Esophagus muscularis mucosa (tissue), 4 donors: ENCODE measurements around the gene MGAT2. TPM values are rescaled to one million over a fixed set of nuclear protein-coding genes. Genes with fewer than 3 reads are reported as not detected.

ENCODE experiments used
- DNase-seq: peaks from one replicate; pipeline ENCODE4 v3.0.0-alpha.2; 2017; ENCODE audit errors: extremely low spot score
- H3K27ac ChIP-seq, 4 donors: fragments of 200-600 bp; sonication (generic); replicated peaks in 1 of 4; 1 replicate in 3 of 4; 2 replicates in 1 of 4; pipeline ENCODE4 v1.5.1; 2016 to 2019; ENCODE audit warnings: mild to moderate bottlenecking in 1 of 4
- H3K27me3 ChIP-seq, 4 donors: fragments of 200-600 bp; sonication (generic); one replicate each; pipeline versions ENCODE4 v1.5.1 to v1.6.0; 2016 to 2019
- H3K36me3 ChIP-seq, 4 donors: fragments of 200-600 bp; sonication (generic); one replicate each; pipeline ENCODE4 v1.5.1; 2016 to 2019
- H3K4me1 ChIP-seq, 4 donors: fragments of 200-600 bp; sonication (generic); one replicate each; pipeline ENCODE4 v1.5.1; 2016 to 2019
- H3K4me3 ChIP-seq, 4 donors: fragments of 200-600 bp; sonication (generic); 1 replicate in 2 of 4; 2 replicates in 2 of 4; pipeline ENCODE4 v1.5.1; 2016 to 2019; ENCODE audit warnings: mild to moderate bottlenecking in 4 of 4, moderate library complexity in 1 of 4
- H3K9me3 ChIP-seq, 4 donors: fragments of 200-600 bp; sonication (generic); 1 replicate in 3 of 4; 2 replicates in 1 of 4; pipeline ENCODE4 v1.5.1; 2016 to 2019
- CTCF ChIP-seq, 3 experiments: fragments of 200-600 bp in 2 of 3; fragments of 450-650 bp in 1 of 3; sonication (generic) in 2 of 3; IDR thresholded peaks; one replicate each; pipeline ENCODE4 v1.5.1; 2017 to 2019; ENCODE audit warnings: antibody characterized with exemption in 3 of 3, mild to moderate bottlenecking in 2 of 3, moderate library complexity in 1 of 3
- EP300 ChIP-seq: sonication (generic); formaldehyde crosslinking; IDR thresholded peaks from one replicate; pipeline ENCODE4 v1.6.1; 2017; ENCODE audit warnings: antibody characterized with exemption
- POLR2A ChIP-seq: fragments of 450-650 bp; IDR thresholded peaks from one replicate; pipeline ENCODE4 v1.6.1; 2017; ENCODE audit warnings: antibody characterized with exemption, moderate library complexity, mild to moderate bottlenecking, low read depth
- POLR2AphosphoS5 ChIP-seq, 2 donors: sonication (generic); formaldehyde crosslinking; IDR thresholded peaks; one replicate each; pipeline ENCODE4 v1.6.1; 2017; ENCODE audit warnings: antibody characterized with exemption in 2 of 2
- WGBS: methylation state at CpG from one replicate; pipeline ENCODE4 v1.1.5; 2018; 5-methylcytosine and 5-hydroxymethylcytosine counted together
- intact Hi-C: fragments of 100-400 bp; cut with DNase I; formaldehyde crosslinking; loops from one replicate; pipeline ENCODE4 v1.15.1; 2023
- total RNA-seq, 4 donors: library from RNA; depleted of rRNA; stranded (reverse); fragments of >200 nt; gene quantifications; one replicate each; pipeline versions ENCODE4 v1.1.0 to v1.2.1, GENCODE V29; 2016

Gene MGAT2
- total RNA-seq, 4 donors from 2014 or later: 20.3 to 29.5 (median 24.1) TPM

GRCh38 chr14:49637534-49638078 is 17.0 kb downstream of the MGAT2 start:
- intact Hi-C loops: loop anchor here (5.0 to 10.0 kb wide), 3 partner anchors 55 to 477 kb away; partner anchors contain the start of genes KLHDC1, KLHDC2 and VCPKMT
- Histone ChIP-seq H3K27ac (no peak overlapping the region), H3K4me1 (peaks cover 24 to 66% (median 35%) of the 10 kb centered on the region in 4 donors), H3K4me3 (no peak overlapping the region), H3K9me3 (no peaks in the 10 kb centered on the region), H3K36me3 (peaks cover 0 to 13% (median 2%) of the 10 kb centered on the region in 4 donors), H3K27me3 (no peaks in the 10 kb centered on the region)
- WGBS: 87% methylated on average over 3 of the region's 3 CpGs
- TF ChIP-seq POLR2A: no peak
- TF ChIP-seq EP300: no peak
- TF ChIP-seq POLR2AphosphoS5 (IDR thresholded peaks at IDR 0.05): no peak
- no peak for TF ChIP-seq CTCF (IDR thresholded peaks at IDR 0.05)
- no peak for DNase-seq

- Histone ChIP-seq H3K9me3 (no peaks in the 10 kb centered on the region), H3K27me3 (no peaks in the 10 kb centered on the region), H3K4me1 (peaks cover 14 to 48% (median 34%) of the 10 kb centered on the region in 4 donors), H3K36me3 (peaks cover 0 to 13% (median 2%) of the 10 kb centered on the region in 4 donors), H3K4me3 (no peak overlapping the region), H3K27ac (no peak overlapping the region)
- TF ChIP-seq CTCF (IDR thresholded peaks at IDR 0.05) (no peak), POLR2A (no peak), POLR2AphosphoS5 (IDR thresholded peaks at IDR 0.05) (no peak), EP300 (no peak)
- 94% methylated on average over 7 of the region's 7 CpGs for whole genome bisulfite sequencing
- intact Hi-C loops: no loop called here
- DNase-seq: no peak
Observed at GRCh38 chr14:49640540-49641417, 20.2 kb downstream of the MGAT2 start.

- no peak overlapping the region for H3K27ac ChIP-seq
Observed at GRCh38 chr14:49641697-49642129, 21.1 kb downstream of the MGAT2 start.

GRCh38 chr14:49642163-49642562 is 21.6 kb downstream of the MGAT2 start:
- no peak overlapping the region for H3K4me3 ChIP-seq
- H3K27me3 ChIP-seq: no peaks in the 10 kb centered on the region
- H3K9me3 ChIP-seq: no peaks in the 10 kb centered on the region
- TF ChIP-seq CTCF (IDR thresholded peaks at IDR 0.05): no peak
- TF ChIP-seq POLR2A: no peak
- no peak for TF ChIP-seq EP300
- TF ChIP-seq POLR2AphosphoS5 (IDR thresholded peaks at IDR 0.05): no peak
- DNase-seq: no peak
- peak overlapping the region in 1 of 4 donors; percentile 6 for H3K27ac ChIP-seq
- peaks cover 2 to 35% (median 20%) of the 10 kb centered on the region in 4 donors for H3K4me1 ChIP-seq
- H3K36me3 ChIP-seq: peaks cover 0 to 7% (median 0%) of the 10 kb centered on the region in 4 donors
- intact Hi-C loops: no loop called here

More at GRCh38 chr14:49641697-49642129, 21.1 kb downstream of the MGAT2 start:
- no peak for DNase-seq
- intact Hi-C loops: no loop called here
- Histone ChIP-seq H3K9me3 (no peaks in the 10 kb centered on the region), H3K4me3 (no peak overlapping the region), H3K4me1 (peaks cover 7 to 39% (median 24%) of the 10 kb centered on the region in 4 donors), H3K27me3 (no peaks in the 10 kb centered on the region), H3K36me3 (peaks cover 0 to 10% (median 0%) of the 10 kb centered on the region in 4 donors)
- WGBS: 78% methylated on average over 8 of the region's 8 CpGs
- TF ChIP-seq EP300: no peak
- no peak for TF ChIP-seq POLR2A
- TF ChIP-seq CTCF (IDR thresholded peaks at IDR 0.05): no peak
- TF ChIP-seq POLR2AphosphoS5 (IDR thresholded peaks at IDR 0.05): no peak
